Brain microvascular endothelial cell (primary cell): ENCODE results near the gene TAS2R41.

Source experiments
- DNase-seq: peaks from one replicate; pipeline ENCODE4 v3.0.0-alpha.2; 2020
- H3K27ac ChIP-seq: fragments of 250-450 bp; sonication (Bioruptor Pico); 2 replicates; pipeline ENCODE4 v1.5.1; 2020; ENCODE audit warnings: mild to moderate bottlenecking, moderate library complexity
- H3K27me3 ChIP-seq: fragments of 250-450 bp; sonication (Bioruptor Pico); replicated peaks from 2 replicates; pipeline ENCODE4 v1.5.1; 2020; ENCODE audit warnings: mild to moderate bottlenecking
- H3K36me3 ChIP-seq: fragments of 250-450 bp; sonication (Bioruptor Pico); replicated peaks from 2 replicates; pipeline ENCODE4 v1.5.1; 2020; ENCODE audit warnings: mild to moderate bottlenecking
- H3K4me3 ChIP-seq: 2 replicates; pipeline ENCODE4 v1.5.1; 2011; ENCODE audit warnings: low read depth, mild to moderate bottlenecking, control low read depth, low read length, moderate library complexity
- CTCF ChIP-seq: IDR thresholded peaks from 2 replicates; pipeline ENCODE4 v1.5.1; 2011; ENCODE audit warnings: low read depth, mild to moderate bottlenecking, moderate library complexity, low read length, control low read depth, inconsistent platforms; ENCODE audit errors: missing control alignments
- in situ Hi-C: cut with HindIII; loops from 2 replicates; pipeline ENCODE4 v1.10.0; 2017; ENCODE audit warnings: low sequenced_read_pairs, low pct_ligation_motif_present

The TAS2R41 gene

DNA sequence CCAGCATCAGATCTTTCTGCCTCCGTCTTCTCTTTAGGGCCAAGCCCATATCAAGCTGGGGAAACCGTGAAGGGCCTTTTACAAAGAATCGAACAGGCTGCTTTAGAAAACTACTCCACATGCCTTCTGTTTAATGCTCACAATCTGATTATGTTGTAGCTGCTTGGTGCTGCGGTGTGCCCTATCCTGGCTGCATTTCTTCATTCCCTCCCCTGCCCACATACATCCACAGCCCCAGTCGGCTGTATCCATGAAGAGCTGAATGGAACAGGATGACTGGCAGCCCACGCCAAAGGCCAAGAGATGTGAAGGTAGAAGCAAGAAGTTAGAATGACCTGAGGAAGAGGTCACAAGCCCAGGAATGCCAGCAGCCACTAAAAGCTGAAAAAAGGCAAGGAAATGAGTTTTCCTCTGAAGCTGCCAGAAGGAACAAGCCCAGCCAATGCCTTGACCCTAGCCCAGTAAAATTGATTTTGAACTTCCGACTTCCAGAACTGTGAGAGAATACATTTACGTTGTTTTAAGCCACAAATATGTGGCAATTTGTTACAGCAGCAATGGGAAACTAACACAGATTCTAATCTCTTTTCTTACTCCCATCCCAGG lies 22.2 kb downstream of the TAS2R41 start:
- in situ Hi-C loops, result no loop called here
- DNase-seq, result no peak
- TF ChIP-seq CTCF, result no peak
- Histone ChIP-seq H3K27ac (no peak overlapping the region), H3K27me3 (no peaks in the 10 kb centered on the region), H3K36me3 (no peaks in the 10 kb centered on the region), H3K4me3 (no peak overlapping the region)

- Histone ChIP-seq H3K36me3 (no peaks in the 10 kb centered on the region), H3K4me3 (no peak overlapping the region), H3K27me3 (no peaks in the 10 kb centered on the region), H3K27ac (no peak overlapping the region)
- in situ Hi-C loops, result no loop called here
- TF ChIP-seq CTCF, result no peak
- no peak for DNase-seq
Observed at GRCh38 chr7:143503261-143503660, 25.6 kb downstream of the TAS2R41 start.

GRCh38 chr7:143504215-143504936 lies 26.7 kb downstream of the TAS2R41 start:
- in situ Hi-C loops, result no loop called here
- H3K27me3 ChIP-seq, result no peaks in the 10 kb centered on the region
- no peak overlapping the region for H3K27ac ChIP-seq
- peak; percentile 41 for DNase-seq
- no peak overlapping the region for H3K4me3 ChIP-seq
- TF ChIP-seq CTCF, result no peak
- no peaks in the 10 kb centered on the region for H3K36me3 ChIP-seq

DNA sequence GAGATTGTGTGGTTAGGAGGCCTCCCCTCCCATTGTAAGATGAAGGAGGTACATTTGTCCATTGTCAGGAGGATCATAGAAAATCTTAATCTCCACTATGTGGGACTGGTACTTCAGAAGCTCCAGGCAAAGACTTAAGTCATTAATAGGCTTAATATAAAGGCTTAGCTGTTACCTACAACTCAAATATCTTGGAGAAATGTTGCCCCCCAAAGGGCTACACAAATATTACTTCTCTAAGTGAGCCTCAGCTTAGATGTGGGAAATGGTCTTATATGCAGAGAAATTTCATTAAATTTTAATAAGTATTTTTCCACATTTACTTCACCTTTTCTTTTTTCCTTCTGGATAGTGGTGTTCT lies 27.2 kb downstream of the TAS2R41 start:
- no peak for DNase-seq
- Histone ChIP-seq H3K27me3 (no peaks in the 10 kb centered on the region), H3K4me3 (no peak overlapping the region), H3K27ac (no peak overlapping the region), H3K36me3 (no peaks in the 10 kb centered on the region)
- in situ Hi-C loops, result no loop called here
- TF ChIP-seq CTCF, result no peak

DNA sequence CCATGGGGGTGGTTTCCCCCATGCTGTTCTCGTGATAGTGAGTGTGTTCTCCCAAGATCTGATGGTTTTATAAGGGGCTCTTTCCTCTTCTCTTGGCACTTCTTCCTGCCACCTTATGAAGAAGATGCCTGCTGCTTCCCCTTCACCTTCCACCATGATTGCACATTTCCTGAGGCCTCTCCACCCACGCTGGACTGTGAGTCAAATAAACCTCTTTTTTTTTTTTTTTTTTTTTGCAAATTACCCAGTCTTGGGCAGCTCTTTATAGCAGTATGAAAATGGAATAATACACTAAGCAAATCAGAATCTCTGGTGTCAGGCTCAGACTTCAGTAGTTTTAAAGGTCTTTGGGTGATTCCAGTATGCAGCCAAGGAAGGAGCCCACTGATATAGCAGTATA lies 28.2 kb downstream of the TAS2R41 start:
- no peak overlapping the region for H3K27ac ChIP-seq
- H3K36me3 ChIP-seq, result no peaks in the 10 kb centered on the region
- no peaks in the 10 kb centered on the region for H3K27me3 ChIP-seq
- DNase-seq, result no peak
- H3K4me3 ChIP-seq, result no peak overlapping the region
- no peak for TF ChIP-seq CTCF
- in situ Hi-C loops, result no loop called here
